ENCODE data around the gene PRRG3.
A peak's percentile ranks its signal among the peaks of the same experiment; 100 is the strongest.

PRRG3 gene

GRCh38 chrX:151745651-151746050 lies 50.4 kb downstream of the PRRG3 start:
- no peak for DNase-seq

DNA sequence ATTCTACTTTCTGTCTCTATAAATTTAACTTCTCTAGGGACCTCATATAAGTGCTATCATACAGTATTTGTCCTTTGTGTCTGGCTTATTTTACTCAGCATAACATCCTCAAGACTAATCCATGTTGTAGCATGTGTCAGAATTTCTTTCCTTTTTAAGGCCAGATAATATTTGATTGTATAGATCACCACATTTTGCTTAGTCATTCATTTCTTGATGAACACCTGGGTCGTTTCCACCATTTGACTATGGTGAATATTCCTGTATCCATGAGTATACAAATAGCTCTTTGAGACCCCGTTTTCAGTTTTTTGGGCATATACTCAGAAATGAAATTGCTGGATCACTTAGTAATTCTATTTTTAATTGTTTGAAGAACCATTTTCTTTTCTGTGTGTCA lies 51.2 kb downstream of the PRRG3 start:
- no peak for DNase-seq

- no peak for DNase-seq
These were observed 55.3 kb downstream of the PRRG3 start for GRCh38 chrX:151750511-151750910.

DNA sequence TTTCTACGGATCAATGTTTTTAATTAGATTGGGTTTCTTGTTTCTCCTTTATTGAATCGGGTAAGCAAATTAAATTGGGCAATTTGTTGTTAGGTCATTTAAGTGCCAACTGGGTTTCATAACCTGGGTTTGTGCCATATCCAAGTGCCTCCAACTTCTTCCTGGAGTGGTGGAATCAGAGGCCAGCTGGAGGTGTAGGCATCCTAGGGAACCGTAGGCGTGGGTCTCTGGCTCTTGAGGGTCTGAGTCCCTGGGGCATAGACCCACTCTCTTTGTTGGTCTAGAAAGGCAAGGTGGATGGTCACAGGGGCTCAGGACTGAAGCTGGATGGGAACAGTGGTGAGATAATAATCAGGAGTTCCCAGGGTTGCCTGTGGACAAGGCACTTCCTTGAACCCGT lies 57.6 kb downstream of the PRRG3 start:
- DNase-seq, result no peak

DNA sequence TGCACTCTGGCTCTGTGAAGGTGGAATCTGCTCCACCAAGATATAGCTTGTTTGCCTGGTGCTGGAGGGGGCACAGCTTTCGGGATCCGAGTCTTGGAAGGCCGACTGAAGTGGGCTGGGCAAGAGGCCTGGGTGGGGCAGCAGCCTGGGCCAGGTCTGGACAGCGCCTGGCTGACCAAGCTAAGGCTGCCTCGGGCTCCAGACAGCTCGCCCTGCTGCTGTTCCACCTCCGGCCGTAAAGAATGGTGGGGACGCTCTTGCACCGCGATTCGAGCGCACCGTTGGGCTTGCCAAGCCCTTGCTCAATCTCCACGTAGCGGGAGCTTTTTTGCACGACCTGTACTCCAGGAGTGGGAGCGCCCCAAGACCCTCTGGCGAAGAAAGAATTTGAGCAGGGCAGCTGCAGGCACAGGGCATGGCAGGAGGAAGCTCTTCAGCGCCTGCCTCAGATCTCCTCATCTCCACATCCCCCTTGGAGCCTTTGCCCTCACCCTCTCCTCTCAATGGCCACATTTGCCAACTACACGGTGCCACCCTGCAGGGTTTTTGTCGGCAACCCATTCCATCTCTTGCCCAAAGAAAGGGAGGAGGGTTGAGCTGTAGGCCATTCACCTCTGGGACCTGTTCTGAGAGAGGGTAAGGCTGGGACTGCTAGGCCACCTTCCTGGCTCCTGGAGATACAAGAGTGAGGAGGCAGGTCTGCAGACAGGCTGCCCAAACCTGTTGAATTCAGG lies 58.2 kb downstream of the PRRG3 start:
- DNase-seq, result peak; percentile 10

DNA sequence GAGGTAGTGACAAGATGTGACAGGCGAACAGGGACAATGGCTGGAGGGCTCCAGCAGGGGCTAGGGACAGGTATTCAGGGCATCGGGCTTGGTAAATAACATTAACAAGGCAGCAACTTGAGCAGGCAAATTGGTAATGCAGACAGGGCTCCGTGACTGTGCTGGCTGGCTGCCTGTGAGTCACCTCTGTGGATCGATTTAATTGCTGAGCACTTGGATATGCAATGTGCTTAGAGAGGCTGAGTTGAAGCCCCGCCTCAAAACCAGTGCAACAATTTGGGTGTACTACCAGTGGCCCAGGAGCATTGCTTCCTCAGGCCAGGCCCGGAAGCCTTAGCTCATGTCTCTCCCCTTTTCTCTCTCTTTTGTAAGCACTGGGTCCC lies 58.8 kb downstream of the PRRG3 start:
- DNase-seq, result no peak

DNA sequence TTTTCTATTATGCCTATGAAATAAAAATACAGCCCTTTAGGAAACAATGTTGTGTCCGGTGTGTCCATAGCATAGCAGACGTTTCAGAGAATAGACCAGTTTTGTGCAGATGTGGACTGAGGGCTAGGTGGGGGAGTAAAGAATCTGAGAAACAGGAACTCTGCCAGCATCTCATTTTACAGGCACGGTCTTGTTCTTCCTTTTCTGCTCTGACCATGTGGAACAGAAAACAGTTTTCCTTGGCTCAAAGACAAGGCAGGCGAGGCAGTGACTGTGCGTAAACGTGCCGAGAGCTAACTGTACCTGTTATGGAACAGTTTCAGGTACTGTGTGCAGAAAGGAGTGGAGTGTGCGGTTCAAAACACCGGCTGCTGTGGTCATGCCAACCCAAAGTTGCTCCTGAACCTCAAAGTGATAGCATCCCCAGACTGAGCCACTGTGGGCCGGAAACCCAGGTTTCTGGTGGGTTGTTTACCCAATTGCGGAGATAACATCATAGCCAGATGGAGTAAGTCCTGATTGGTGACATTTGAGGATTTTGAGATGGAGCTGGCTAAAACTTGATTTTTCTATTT lies 59.5 kb downstream of the PRRG3 start:
- DNase-seq, result no peak
